H1 (cell line): Measurements from ENCODE around the gene OR4K14. TPM values are rescaled to one million over a fixed set of nuclear protein-coding genes. Genes with fewer than 3 reads are reported as not detected.

Experiments
- CTCF ChIA-PET: fragments of 300-600 bp; sonication (Branson Sonifier 250); formaldehyde crosslinking; loops from one replicate; lab custom pipeline; 2021; ENCODE audit not compliant: partially characterized antibody; lab: Charles Lee
- POLR2A ChIA-PET: fragments of 300-600 bp; sonication (Branson Sonifier 250); formaldehyde crosslinking; loops from one replicate; lab custom pipeline; 2021; ENCODE audit warnings: inconsistent platforms; ENCODE audit not compliant: partially characterized antibody; lab: Charles Lee
- DNase-seq, 2 experiments: peaks; one replicate each; pipeline versions ENCODE4 v3.0.0 to v3.0.0-alpha.2; 2010 to 2022; ENCODE audit warnings: low spot score in 2 of 2, low read depth in 1 of 2, mixed read lengths in 1 of 2
- FAIRE-seq: peaks from 2 replicates; lab custom pipeline; 2011; peaks lifted over from hg19 to GRCh38; lab: Jason Lieb, UNC
- H2AFZ ChIP-seq: 2 replicates; pipeline ENCODE4 v1.8.1; 2012; ENCODE audit warnings: low read length, inconsistent platforms
- H2AK5ac ChIP-seq: 2 replicates; pipeline ENCODE4 v1.6.1; 2013; ENCODE audit warnings: low read depth, low read length
- H2BK120ac ChIP-seq: replicated peaks from 2 replicates; pipeline ENCODE3; 2013; ENCODE audit warnings: low read depth, low read length, inconsistent platforms
- H2BK12ac ChIP-seq: 2 replicates; pipeline ENCODE4 v1.6.1; 2013; ENCODE audit warnings: low read depth, low read length
- H2BK15ac ChIP-seq: 2 replicates; pipeline ENCODE4 v1.6.1; 2013; ENCODE audit warnings: low read length
- H2BK20ac ChIP-seq: 2 replicates; pipeline ENCODE4 v1.6.1; 2013; ENCODE audit warnings: low read length
- H2BK5ac ChIP-seq: 2 replicates; pipeline ENCODE4 v1.6.1; 2013; ENCODE audit warnings: low read depth, low read length
- H3K14ac ChIP-seq: 2 replicates; pipeline ENCODE4 v1.6.1; 2013; ENCODE audit warnings: inconsistent platforms; ENCODE audit not compliant: insufficient read length
- H3K18ac ChIP-seq: 2 replicates; pipeline ENCODE4 v1.6.1; 2013; ENCODE audit warnings: low read length; ENCODE audit errors: extremely low read depth
- H3K23ac ChIP-seq: 2 replicates; pipeline ENCODE4 v1.6.1; 2013; ENCODE audit warnings: inconsistent platforms; ENCODE audit not compliant: insufficient read length
- H3K23me2 ChIP-seq: 2 replicates; pipeline ENCODE4 v1.6.1; 2013; ENCODE audit warnings: low read depth, low read length
- H3K27ac ChIP-seq: 2 replicates; pipeline ENCODE4 v1.6.1; 2011; ENCODE audit warnings: low read depth, low read length, inconsistent platforms
- H3K27me3 ChIP-seq, 4 experiments: replicated peaks in 1 of 4; 1 replicate in 1 of 4; 2 replicates in 3 of 4; pipeline versions ENCODE4 v1.6.1 to v1.8.1; 2011 to 2013; ENCODE audit warnings: low read length in 3 of 4, mild to moderate bottlenecking in 3 of 4, inconsistent platforms in 2 of 4, mixed read lengths in 2 of 4, moderate library complexity in 1 of 4; ENCODE audit not compliant: control insufficient read depth in 3 of 4, insufficient read depth in 3 of 4; ENCODE audit errors: extremely low read depth in 1 of 4
- H3K36me3 ChIP-seq, 4 experiments: 2 replicates each; pipeline versions ENCODE4 v1.6.1 to v1.8.1; 2011 to 2013; ENCODE audit warnings: mild to moderate bottlenecking in 4 of 4, low read length in 3 of 4, moderate library complexity in 2 of 4, control low read depth in 1 of 4, inconsistent platforms in 1 of 4; ENCODE audit not compliant: insufficient read depth in 4 of 4, control insufficient read depth in 2 of 4
- H3K4ac ChIP-seq: replicated peaks from 2 replicates; pipeline ENCODE3; 2013; ENCODE audit warnings: low read length, low read depth, mixed read lengths, inconsistent platforms; ENCODE audit not compliant: insufficient read length
- H3K4me1 ChIP-seq, 4 experiments: replicated peaks in 1 of 4; 1 replicate in 1 of 4; 2 replicates in 3 of 4; pipeline versions ENCODE4 v1.6.1 to v1.8.1; 2011 to 2013; ENCODE audit warnings: low read length in 3 of 4, inconsistent platforms in 2 of 4, mixed read lengths in 1 of 4; ENCODE audit not compliant: insufficient read depth in 4 of 4, control insufficient read depth in 3 of 4
- H3K4me2 ChIP-seq, 2 experiments: 2 replicates each; pipeline versions ENCODE4 v1.6.1 to v1.8.1; 2011 to 2013; ENCODE audit warnings: low read depth in 2 of 2, low read length in 2 of 2, control low read depth in 1 of 2, inconsistent platforms in 1 of 2, mild to moderate bottlenecking in 1 of 2; ENCODE audit not compliant: insufficient read depth in 1 of 2
- H3K4me3 ChIP-seq, 4 experiments: fragments of 200-600, 300-600 bp in 1 of 4; sonication (generic), shearing (Covaris generic), sonication (Bioruptor Twin) in 1 of 4; 2 replicates each; pipeline versions ENCODE4 v1.5.1 to v1.8.1; 2011 to 2016; ENCODE audit warnings: low read length in 4 of 4, low read depth in 3 of 4, control low read depth in 2 of 4, inconsistent platforms in 2 of 4, mild to moderate bottlenecking in 2 of 4, mixed read lengths in 1 of 4, moderate library complexity in 1 of 4; ENCODE audit not compliant: insufficient read depth in 2 of 4; ENCODE audit errors: extremely low read depth in 1 of 4
- H3K56ac ChIP-seq: replicated peaks from 2 replicates; pipeline ENCODE3; 2013; ENCODE audit warnings: low read depth, mild to moderate bottlenecking, mixed read lengths, low read length, inconsistent platforms; ENCODE audit not compliant: insufficient read length
- H3K79me1 ChIP-seq: 2 replicates; pipeline ENCODE4 v1.6.1; 2013; ENCODE audit warnings: low read depth, low read length, control low read depth
- H3K79me2 ChIP-seq, 2 experiments: 2 replicates each; pipeline versions ENCODE4 v1.6.1 to v1.8.1; 2012 to 2013; ENCODE audit warnings: low read length in 2 of 2, mild to moderate bottlenecking in 2 of 2, inconsistent platforms in 1 of 2; ENCODE audit not compliant: insufficient read depth in 2 of 2, control insufficient read depth in 1 of 2
- H3K9ac ChIP-seq, 4 experiments: replicated peaks in 1 of 4; 1 replicate in 1 of 4; 2 replicates in 3 of 4; pipeline versions ENCODE4 v1.6.1 to v1.8.1; 2011 to 2013; ENCODE audit warnings: low read depth in 3 of 4, low read length in 3 of 4, control low read depth in 2 of 4, mild to moderate bottlenecking in 2 of 4, moderate library complexity in 2 of 4, inconsistent platforms in 1 of 4; ENCODE audit errors: extremely low read depth in 1 of 4
- H3K9me3 ChIP-seq, 2 experiments: 2 replicates each; pipeline versions ENCODE4 v1.6.1 to v1.8.1; 2012 to 2013; ENCODE audit warnings: mild to moderate bottlenecking in 2 of 2, moderate library complexity in 2 of 2, control low read depth in 1 of 2, inconsistent platforms in 1 of 2, low read depth in 1 of 2, low read length in 1 of 2, mixed read lengths in 1 of 2; ENCODE audit not compliant: insufficient read depth in 2 of 2
- H4K20me1 ChIP-seq, 2 experiments: replicated peaks in 1 of 2; 2 replicates each; pipeline versions ENCODE3 to v1.8.1; 2011 to 2013; ENCODE audit warnings: inconsistent platforms in 2 of 2, low read length in 2 of 2, mild to moderate bottlenecking in 1 of 2; ENCODE audit not compliant: insufficient read depth in 2 of 2, control insufficient read depth in 1 of 2
- H4K5ac ChIP-seq: 2 replicates; pipeline ENCODE4 v1.6.1; 2013; ENCODE audit warnings: low read length, low read depth, mixed read lengths, inconsistent platforms; ENCODE audit not compliant: insufficient read length
- H4K8ac ChIP-seq: 2 replicates; pipeline ENCODE4 v1.8.0; 2013; ENCODE audit warnings: mild to moderate bottlenecking, moderate library complexity, low read length, inconsistent platforms; ENCODE audit not compliant: insufficient read depth; ENCODE audit errors: extremely low read depth
- H4K91ac ChIP-seq: replicated peaks from 2 replicates; pipeline ENCODE3; 2013; ENCODE audit warnings: low read length, mixed read lengths, inconsistent platforms; ENCODE audit not compliant: insufficient read length
- ATF2 ChIP-seq: IDR thresholded peaks from 2 replicates; pipeline ENCODE4 v1.6.1; 2012; ENCODE audit warnings: low read length, inconsistent platforms
- BCL11A ChIP-seq, 2 experiments: IDR thresholded peaks; one replicate each; pipeline ENCODE4 v1.6.1; 2011; ENCODE audit warnings: low read depth in 2 of 2, low read length in 2 of 2, mild to moderate bottlenecking in 2 of 2
- KDM1A ChIP-seq: fragments of 200-600, 300-600 bp; sonication (generic); IDR thresholded peaks from 2 replicates; pipeline ENCODE4 v1.7.1; 2016; ENCODE audit warnings: mild to moderate bottlenecking, low read length, borderline replicate concordance
- WGBS, 2 experiments: shearing (Covaris generic) in 1 of 2; methylation state at CpG; one replicate each; pipeline versions ENCODE4 v1.1.6 to v1.1.7; 2013 to 2015; ENCODE audit warnings: low lambda C conversion rate in 2 of 2, mixed read lengths in 2 of 2, inconsistent platforms in 1 of 2, low coverage in 1 of 2, missing lambda C conversion rate in 1 of 2; ENCODE audit not compliant: insufficient replicate concordance in 2 of 2, insufficient coverage in 1 of 2, insufficient read length in 1 of 2; ENCODE audit errors: extremely low coverage in 1 of 2, missing lambda C conversion rate in 1 of 2; 5-methylcytosine and 5-hydroxymethylcytosine counted together
- polyA plus RNA-seq, 7 experiments: library from polyadenylated mRNA; depleted of rRNA in 3 of 7; stranded (reverse) in 5 of 7; unstranded in 2 of 7; fragments of >200 nt in 5 of 7; fragments of 200-250 nt in 2 of 7; gene quantifications; 1 replicate in 5 of 7; 2 replicates in 1 of 7; 4 replicates in 1 of 7; pipeline versions ENCODE4 v1.2.1 to v1.2.3, GENCODE V29; 2011 to 2013; ENCODE audit warnings: missing spikeins in 2 of 7, mixed read lengths in 2 of 7
- total RNA-seq: library from RNA; stranded (reverse); fragmentation: NEBNext Ultra II Directional; extraction: Animal tissue kit (Norgen Biotek cat#: 25700); gene quantifications from 2 replicates; pipeline ENCODE4 v1.2.1, GENCODE V29; 2021

The OR4K14 gene
- total and polyA plus RNA-seq, 2 of the 8 experiments (the other 6 are each of a cell fraction or from before 2014, with no cell fraction given), result not detected

DNA sequence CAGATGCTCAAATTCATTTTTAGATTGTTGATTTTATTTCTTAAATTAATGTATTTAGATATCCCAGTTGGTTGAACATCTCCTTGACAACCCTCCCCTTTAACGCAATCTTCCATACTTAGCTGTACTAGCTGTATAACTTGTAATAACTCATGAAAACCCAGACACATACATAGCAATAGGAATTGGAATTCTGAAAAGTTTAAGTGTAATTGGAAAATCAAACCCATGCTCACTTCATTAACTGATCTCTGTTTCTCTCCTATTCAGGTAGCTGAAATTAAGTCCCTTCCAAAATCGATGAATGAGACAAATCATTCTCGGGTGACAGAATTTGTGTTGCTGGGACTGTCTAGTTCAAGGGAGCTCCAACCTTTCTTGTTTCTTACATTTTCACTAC lies 43.8 kb downstream of the OR4K14 start, which contains the start of gene OR4K15:
Gene OR4K15, plus strand, starts transcription at position 301 of the 400 bp plus-strand sequence. Its CDS starts 0 bp downstream, at position 301.
- POLR2A ChIA-PET, result no interaction called here
- no peaks in the 10 kb centered on the region for H3K27me3 ChIP-seq
- no peak within 1 kb of the TSS for H2BK20ac ChIP-seq
- H3K9me3 ChIP-seq, result peaks cover 11 to 15% of the 10 kb centered on the region in 2 experiments
- no peak within 1 kb of the TSS for H2BK5ac ChIP-seq
- no peak within 1 kb of the TSS for H2BK120ac ChIP-seq
- no peaks in the 10 kb centered on the region for H3K79me1 ChIP-seq
- WGBS, 2 experiments, result 93% methylated on average over 3 of the region's 3 CpGs; no CpG with 5 or more reads in 1 of the 2 experiments
- H3K23me2 ChIP-seq, result no peaks in the 10 kb centered on the region
- no peak within 1 kb of the TSS for H3K4ac ChIP-seq
- H3K4me3 ChIP-seq, result no peak within 1 kb of the TSS
- H3K23ac ChIP-seq, result no peak within 1 kb of the TSS
- no peak for TF ChIP-seq KDM1A
- TF ChIP-seq ATF2, result no peak
- no peak for TF ChIP-seq BCL11A (IDR thresholded peaks at IDR 0.05; ENCODE audit: low read depth in 2 of 2, low read length in 2 of 2)
- no peak within 1 kb of the TSS for H4K5ac ChIP-seq
- H3K27ac ChIP-seq, result no peak within 1 kb of the TSS
- H2AK5ac ChIP-seq, result no peak within 1 kb of the TSS
- no peak within 1 kb of the TSS for H3K9ac ChIP-seq
- no peak within 1 kb of the TSS for H2AFZ ChIP-seq
- H2BK12ac ChIP-seq, result no peak within 1 kb of the TSS
- H3K36me3 ChIP-seq, result no peaks in the 10 kb centered on the region
- CTCF ChIA-PET, result no interaction called here
- no peak within 1 kb of the TSS for H3K18ac ChIP-seq
- FAIRE-seq, result no peak
- H3K14ac ChIP-seq, result no peak within 1 kb of the TSS
- no peaks in the 10 kb centered on the region for H3K79me2 ChIP-seq
- no peak within 1 kb of the TSS for H4K91ac ChIP-seq
- H3K56ac ChIP-seq, result no peak within 1 kb of the TSS
- no peaks in the 10 kb centered on the region for H3K4me1 ChIP-seq
- H2BK15ac ChIP-seq, result no peak within 1 kb of the TSS
- H3K4me2 ChIP-seq, result no peak within 1 kb of the TSS
- no peak for DNase-seq
- H4K20me1 ChIP-seq, result no peaks in the 10 kb centered on the region
- no peak within 1 kb of the TSS for H4K8ac ChIP-seq
